ENCODE results near the gene STOX2. TPM values are rescaled to one million over a fixed set of nuclear protein-coding genes. Genes with fewer than 3 reads are reported as not detected.

STOX2 gene
- polyA plus RNA-seq, 1 donor from 2014 or later: 26.1 TPM

DNA sequence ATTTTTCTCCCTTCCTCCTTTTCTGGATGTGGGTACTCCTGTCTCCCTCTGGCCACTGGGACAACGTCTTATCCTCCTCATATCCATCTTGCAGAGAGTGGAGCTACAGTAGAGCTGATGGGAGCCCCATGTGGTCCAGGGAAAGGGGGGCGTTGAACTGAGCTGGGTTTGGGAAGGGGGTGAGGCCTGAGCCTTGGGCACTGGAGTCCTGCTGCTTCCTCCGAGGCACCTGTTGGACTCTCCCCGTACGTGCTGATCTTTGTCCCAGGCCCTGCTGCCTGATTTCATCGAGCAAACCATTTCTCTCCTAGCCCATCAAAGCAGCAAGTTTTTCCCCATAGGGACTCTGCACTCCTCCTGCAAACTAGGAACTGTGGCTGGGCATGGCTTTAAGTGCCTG lies 94.3 kb downstream of the STOX2 start:
- Histone ChIP-seq H3K27ac (ENCODE audit: low read length) (no peak overlapping the region), H4K20me1 (ENCODE audit: insufficient read depth) (no peaks in the 10 kb centered on the region), H2AFZ (ENCODE audit: low read depth, low read length) (no peak overlapping the region), H3K9me2 (ENCODE audit: insufficient read depth, low read length) (no peaks in the 10 kb centered on the region), H3K36me3 (ENCODE audit: insufficient read depth, low read length) (peaks cover 8% of the 10 kb centered on the region), H3F3A (ENCODE audit: insufficient read depth, low read length, poor library complexity, severe bottlenecking) (no peaks in the 10 kb centered on the region), H3K4me2 (ENCODE audit: low read length) (no peak overlapping the region), H3K79me2 (replicated peaks; ENCODE audit: insufficient read depth, low read length) (peaks cover 6% of the 10 kb centered on the region), H3K4me3 (ENCODE audit: low read length) (no peak overlapping the region), H3K9ac (ENCODE audit: low read length) (no peak overlapping the region), H3K9me3 (ENCODE audit: low read length) (no peaks in the 10 kb centered on the region), H3K27me3 (ENCODE audit: insufficient read depth, low read depth, low read length) (no peaks in the 10 kb centered on the region)
- no peak for TF ChIP-seq EP300 (conservative IDR thresholded peaks at IDR 0.05; ENCODE audit: poor library complexity, severe bottlenecking)
- TF ChIP-seq, protein P1, sequence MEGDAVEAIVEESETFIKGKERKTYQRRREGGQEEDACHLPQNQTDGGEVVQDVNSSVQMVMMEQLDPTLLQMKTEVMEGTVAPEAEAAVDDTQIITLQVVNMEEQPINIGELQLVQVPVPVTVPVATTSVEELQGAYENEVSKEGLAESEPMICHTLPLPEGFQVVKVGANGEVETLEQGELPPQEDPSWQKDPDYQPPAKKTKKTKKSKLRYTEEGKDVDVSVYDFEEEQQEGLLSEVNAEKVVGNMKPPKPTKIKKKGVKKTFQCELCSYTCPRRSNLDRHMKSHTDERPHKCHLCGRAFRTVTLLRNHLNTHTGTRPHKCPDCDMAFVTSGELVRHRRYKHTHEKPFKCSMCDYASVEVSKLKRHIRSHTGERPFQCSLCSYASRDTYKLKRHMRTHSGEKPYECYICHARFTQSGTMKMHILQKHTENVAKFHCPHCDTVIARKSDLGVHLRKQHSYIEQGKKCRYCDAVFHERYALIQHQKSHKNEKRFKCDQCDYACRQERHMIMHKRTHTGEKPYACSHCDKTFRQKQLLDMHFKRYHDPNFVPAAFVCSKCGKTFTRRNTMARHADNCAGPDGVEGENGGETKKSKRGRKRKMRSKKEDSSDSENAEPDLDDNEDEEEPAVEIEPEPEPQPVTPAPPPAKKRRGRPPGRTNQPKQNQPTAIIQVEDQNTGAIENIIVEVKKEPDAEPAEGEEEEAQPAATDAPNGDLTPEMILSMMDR (IDR thresholded peaks at IDR 0.05; ENCODE audit: poor library complexity, severe bottlenecking): no peak
- TF ChIP-seq EZH2 (IDR thresholded peaks at IDR 0.05; ENCODE audit: borderline replicate concordance, insufficient read depth, low read length, poor library complexity, severe bottlenecking): no peak
- no peak for TF ChIP-seq TAF1 (IDR thresholded peaks at IDR 0.05; ENCODE audit: low read depth)
- TF ChIP-seq, protein P2, sequence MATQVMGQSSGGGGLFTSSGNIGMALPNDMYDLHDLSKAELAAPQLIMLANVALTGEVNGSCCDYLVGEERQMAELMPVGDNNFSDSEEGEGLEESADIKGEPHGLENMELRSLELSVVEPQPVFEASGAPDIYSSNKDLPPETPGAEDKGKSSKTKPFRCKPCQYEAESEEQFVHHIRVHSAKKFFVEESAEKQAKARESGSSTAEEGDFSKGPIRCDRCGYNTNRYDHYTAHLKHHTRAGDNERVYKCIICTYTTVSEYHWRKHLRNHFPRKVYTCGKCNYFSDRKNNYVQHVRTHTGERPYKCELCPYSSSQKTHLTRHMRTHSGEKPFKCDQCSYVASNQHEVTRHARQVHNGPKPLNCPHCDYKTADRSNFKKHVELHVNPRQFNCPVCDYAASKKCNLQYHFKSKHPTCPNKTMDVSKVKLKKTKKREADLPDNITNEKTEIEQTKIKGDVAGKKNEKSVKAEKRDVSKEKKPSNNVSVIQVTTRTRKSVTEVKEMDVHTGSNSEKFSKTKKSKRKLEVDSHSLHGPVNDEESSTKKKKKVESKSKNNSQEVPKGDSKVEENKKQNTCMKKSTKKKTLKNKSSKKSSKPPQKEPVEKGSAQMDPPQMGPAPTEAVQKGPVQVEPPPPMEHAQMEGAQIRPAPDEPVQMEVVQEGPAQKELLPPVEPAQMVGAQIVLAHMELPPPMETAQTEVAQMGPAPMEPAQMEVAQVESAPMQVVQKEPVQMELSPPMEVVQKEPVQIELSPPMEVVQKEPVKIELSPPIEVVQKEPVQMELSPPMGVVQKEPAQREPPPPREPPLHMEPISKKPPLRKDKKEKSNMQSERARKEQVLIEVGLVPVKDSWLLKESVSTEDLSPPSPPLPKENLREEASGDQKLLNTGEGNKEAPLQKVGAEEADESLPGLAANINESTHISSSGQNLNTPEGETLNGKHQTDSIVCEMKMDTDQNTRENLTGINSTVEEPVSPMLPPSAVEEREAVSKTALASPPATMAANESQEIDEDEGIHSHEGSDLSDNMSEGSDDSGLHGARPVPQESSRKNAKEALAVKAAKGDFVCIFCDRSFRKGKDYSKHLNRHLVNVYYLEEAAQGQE (IDR thresholded peaks at IDR 0.05; ENCODE audit: borderline replicate concordance): no peak
- no peak for TF ChIP-seq SMC3 (conservative IDR thresholded peaks at IDR 0.05; ENCODE audit: poor library complexity)
- no peak for TF ChIP-seq MXI1 (conservative IDR thresholded peaks at IDR 0.05; ENCODE audit: poor library complexity, severe bottlenecking)
- TF ChIP-seq POLR2AphosphoS5 (IDR thresholded peaks at IDR 0.05): no peak
- TF ChIP-seq RAD21 (conservative IDR thresholded peaks at IDR 0.05): no peak

- Histone ChIP-seq H3K27ac (ENCODE audit: low read length) (no peak overlapping the region), H3K36me3 (ENCODE audit: insufficient read depth, low read length) (peaks cover 8% of the 10 kb centered on the region), H3K9ac (ENCODE audit: low read length) (no peak overlapping the region), H2AFZ (ENCODE audit: low read depth, low read length) (no peak overlapping the region), H3K79me2 (replicated peaks; ENCODE audit: insufficient read depth, low read length) (peaks cover 6% of the 10 kb centered on the region), H3K4me2 (ENCODE audit: low read length) (no peak overlapping the region), H3F3A (ENCODE audit: insufficient read depth, low read length, poor library complexity, severe bottlenecking) (no peaks in the 10 kb centered on the region), H3K9me3 (ENCODE audit: low read length) (no peaks in the 10 kb centered on the region), H3K9me2 (ENCODE audit: insufficient read depth, low read length) (no peaks in the 10 kb centered on the region), H3K27me3 (ENCODE audit: insufficient read depth, low read depth, low read length) (no peaks in the 10 kb centered on the region), H4K20me1 (ENCODE audit: insufficient read depth) (no peaks in the 10 kb centered on the region), H3K4me3 (ENCODE audit: low read length) (no peak overlapping the region)
- TF ChIP-seq, protein P2 (IDR thresholded peaks at IDR 0.05; ENCODE audit: borderline replicate concordance): no peak
- TF ChIP-seq EZH2 (IDR thresholded peaks at IDR 0.05; ENCODE audit: borderline replicate concordance, insufficient read depth, low read length, poor library complexity, severe bottlenecking): no peak
- TF ChIP-seq POLR2AphosphoS5 (IDR thresholded peaks at IDR 0.05): no peak
- TF ChIP-seq RAD21 (conservative IDR thresholded peaks at IDR 0.05): no peak
- no peak for TF ChIP-seq TAF1 (IDR thresholded peaks at IDR 0.05; ENCODE audit: low read depth)
Measured at GRCh38 chr4:184000457-184001396, 95.6 kb downstream of the STOX2 start.

All from neural cell (in vitro differentiated cells).